Measurements from ENCODE around the gene CLASP1. TPM values are rescaled to one million over a fixed set of nuclear protein-coding genes. Genes with fewer than 3 reads are reported as not detected.

Gene CLASP1
- total and polyA plus RNA-seq, 2 of the 8 experiments (the other 6 are each of a cell fraction or from before 2014, with no cell fraction given), result 7.3 to 53.9 TPM

DNA sequence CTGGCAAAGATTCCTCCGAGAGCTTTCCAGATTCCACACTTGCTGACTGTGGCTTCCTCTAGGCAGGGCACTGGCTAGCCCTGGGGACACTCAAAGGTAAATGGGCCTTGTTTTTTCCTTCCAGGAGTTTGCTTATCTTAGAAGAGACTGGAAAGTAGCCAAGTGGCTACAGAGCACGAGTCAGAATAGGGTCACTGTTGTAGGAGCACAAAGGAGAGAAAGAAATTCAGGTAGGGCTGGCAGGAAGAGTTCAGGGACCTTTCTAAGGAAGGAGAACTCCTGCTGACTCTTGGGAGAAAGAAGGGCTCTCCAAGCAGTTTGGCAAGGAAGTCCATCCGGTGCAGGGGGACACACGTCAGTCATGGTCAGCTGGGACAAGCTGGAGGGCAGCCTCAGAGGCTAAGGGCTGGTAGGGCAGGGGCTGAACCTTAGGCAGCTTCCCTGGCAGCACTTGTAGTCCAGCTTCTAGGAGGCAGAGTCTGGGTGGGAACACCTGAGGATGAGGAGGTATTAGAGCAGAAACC, 47.9 kb upstream of the CLASP1 start (continued):
- no peak for TF ChIP-seq SP2 (IDR thresholded peaks at IDR 0.05; ENCODE audit: low read length)
- no peak for TF ChIP-seq NANOG (IDR thresholded peaks at IDR 0.05; ENCODE audit: insufficient read depth, low read depth, low read length, poor library complexity, severe bottlenecking)
- TF ChIP-seq BCL11A (IDR thresholded peaks at IDR 0.05; ENCODE audit: low read depth in 2 of 2, low read length in 2 of 2), result no peak
- TF ChIP-seq CEBPB (IDR thresholded peaks at IDR 0.05; ENCODE audit: low read depth, low read length), result no peak

All from H1 (cell line).